Smooth muscle cell (in vitro differentiated cells): ENCODE data around the gene BRPF1. TPM values are rescaled to one million over a fixed set of nuclear protein-coding genes. Genes with fewer than 3 reads are reported as not detected.

Experiments used
- DNase-seq: peaks from one replicate; lab custom pipeline; 2025; ENCODE audit not compliant: unreplicated experiment; lab: John Stamatoyannopoulos, UW
- H2AFZ ChIP-seq: fragments of 200-600 bp; sonication (generic); 2 replicates; pipeline ENCODE4 v1.6.0; 2016; ENCODE audit warnings: antibody characterized with exemption, low read depth, mild to moderate bottlenecking
- H3F3A ChIP-seq: fragments of 200-600 bp; sonication (generic); 2 replicates; pipeline ENCODE4 v1.6.0; 2017; ENCODE audit warnings: antibody characterized with exemption, low read depth
- H3K27ac ChIP-seq: fragments of 200-600 bp; sonication (generic); 2 replicates; pipeline ENCODE4 v1.5.1; 2016; ENCODE audit warnings: low read depth, mild to moderate bottlenecking
- H3K27me3 ChIP-seq: fragments of 200-600 bp; sonication (generic); 2 replicates; pipeline ENCODE4 v1.6.1; 2016; ENCODE audit warnings: low read depth, mild to moderate bottlenecking
- H3K36me3 ChIP-seq: fragments of 200-600 bp; sonication (generic); 2 replicates; pipeline ENCODE4 v1.5.1; 2016; ENCODE audit warnings: low read depth
- H3K4me1 ChIP-seq: fragments of 200-600 bp; sonication (generic); 2 replicates; pipeline ENCODE4 v1.5.1; 2016; ENCODE audit warnings: low read depth
- H3K4me2 ChIP-seq: fragments of 200-600 bp; sonication (generic); 2 replicates; pipeline ENCODE4 v1.6.0; 2016; ENCODE audit warnings: mild to moderate bottlenecking
- H3K4me3 ChIP-seq: fragments of 200-600 bp; sonication (generic); 2 replicates; pipeline ENCODE4 v1.5.1; 2016; ENCODE audit warnings: mild to moderate bottlenecking
- H3K79me2 ChIP-seq: fragments of 200-600 bp; sonication (generic); 2 replicates; pipeline ENCODE4 v1.6.0; 2016; ENCODE audit warnings: low read depth, mild to moderate bottlenecking
- H3K9ac ChIP-seq: fragments of 200-600 bp; sonication (generic); 2 replicates; pipeline ENCODE4 v1.6.0; 2016; ENCODE audit warnings: low read depth
- H3K9me3 ChIP-seq: fragments of 200-600 bp; sonication (generic); replicated peaks from 2 replicates; pipeline ENCODE4 v1.5.1; 2016; ENCODE audit warnings: low read depth
- H4K20me1 ChIP-seq: fragments of 200-600 bp; sonication (generic); 2 replicates; pipeline ENCODE4 v1.6.0; 2016; ENCODE audit warnings: low read depth
- CTCF ChIP-seq: fragments of 200-600 bp; sonication (generic); IDR thresholded peaks from 2 replicates; pipeline ENCODE4 v1.5.1; 2017; ENCODE audit warnings: borderline replicate concordance, mild to moderate bottlenecking, antibody characterized with exemption; ENCODE audit not compliant: insufficient read depth, poor library complexity, severe bottlenecking
- WGBS: methylation state at CpG from one replicate; pipeline ENCODE4 v1.1.7; 2016; ENCODE audit warnings: low lambda C conversion rate; 5-methylcytosine and 5-hydroxymethylcytosine counted together
- polyA plus RNA-seq: library from polyadenylated mRNA; unstranded; fragments of >200 nt; fragmentation: Nextera tagmentation; extraction: Ambion mirVana; gene quantifications from 2 replicates; pipeline ENCODE4 v1.2.1, GENCODE V29; 2016
- total RNA-seq: library from RNA; depleted of rRNA; stranded (reverse); fragments of >200 nt; gene quantifications from 2 replicates; pipeline ENCODE4 v1.2.3, GENCODE V29; 2014

The BRPF1 gene
- total and polyA plus RNA-seq, 2 experiments from 2014 or later: 13.9 to 17.1 TPM

DNA sequence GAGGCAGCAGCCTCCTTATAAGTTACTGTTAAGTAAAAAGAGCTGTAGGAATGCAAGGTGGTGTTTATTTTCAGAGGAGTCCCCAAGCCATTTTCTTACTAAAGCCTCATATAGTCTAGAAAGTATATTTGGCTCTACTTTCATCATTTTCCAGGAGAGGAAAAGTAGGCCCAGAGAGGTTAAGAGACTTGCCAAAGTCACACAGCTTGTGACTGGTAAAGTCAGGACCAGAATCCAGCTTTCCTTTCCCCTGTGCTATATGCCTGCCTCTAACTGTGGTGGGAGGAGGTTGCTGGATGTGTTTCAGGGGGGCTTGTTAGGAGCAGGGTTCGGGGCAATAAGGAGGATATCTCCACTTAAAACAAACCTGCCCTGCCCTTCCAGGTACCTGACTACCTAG lies 11.0 kb downstream of the BRPF1 start:
- Histone ChIP-seq H3K9me3 (no peaks in the 10 kb centered on the region), H3K4me2 (no peak overlapping the region), H3K27me3 (no peaks in the 10 kb centered on the region), H3K79me2 (no peaks in the 10 kb centered on the region), H3K36me3 (peaks cover 4% of the 10 kb centered on the region), H3F3A (peaks cover 14% of the 10 kb centered on the region), H3K4me3 (no peak overlapping the region), H3K4me1 (no peaks in the 10 kb centered on the region), H2AFZ (no peak overlapping the region), H4K20me1 (peaks cover 5% of the 10 kb centered on the region), H3K9ac (no peak overlapping the region), H3K27ac (no peak overlapping the region)
- DNase-seq: no peak
- WGBS: 100% methylated on average over 1 of the region's 1 CpG
- TF ChIP-seq CTCF: no peak

DNA sequence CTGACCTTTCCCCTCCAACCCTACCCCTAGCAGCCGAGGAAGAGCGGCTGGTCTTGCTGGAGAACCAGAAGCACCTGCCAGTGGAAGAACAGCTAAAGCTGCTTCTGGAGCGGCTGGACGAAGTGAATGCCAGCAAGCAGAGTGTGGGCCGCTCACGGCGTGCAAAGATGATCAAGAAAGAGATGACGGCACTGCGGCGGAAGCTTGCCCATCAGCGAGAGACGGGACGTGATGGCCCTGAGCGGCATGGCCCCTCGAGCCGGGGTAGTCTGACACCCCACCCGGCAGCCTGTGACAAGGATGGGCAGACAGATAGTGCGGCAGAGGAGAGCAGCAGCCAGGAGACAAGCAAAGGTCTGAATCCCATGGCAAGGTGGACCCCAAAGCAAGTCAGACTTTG lies 12.0 kb downstream of the BRPF1 start:
- Histone ChIP-seq H3K27me3 (no peaks in the 10 kb centered on the region), H3K4me1 (no peaks in the 10 kb centered on the region), H3K79me2 (no peaks in the 10 kb centered on the region), H3F3A (peaks cover 21% of the 10 kb centered on the region), H3K9me3 (no peaks in the 10 kb centered on the region), H3K27ac (no peak overlapping the region), H3K4me2 (no peak overlapping the region), H3K36me3 (peaks cover 4% of the 10 kb centered on the region), H4K20me1 (no peaks in the 10 kb centered on the region), H2AFZ (no peak overlapping the region), H3K4me3 (no peak overlapping the region), H3K9ac (no peak overlapping the region)
- TF ChIP-seq CTCF: no peak
- 98% methylated on average over 18 of the region's 18 CpGs for WGBS
- no peak for DNase-seq

GRCh38 chr3:9744162-9744561 lies 12.6 kb downstream of the BRPF1 start:
- Histone ChIP-seq H3K36me3 (peaks cover 4% of the 10 kb centered on the region), H3K9me3 (no peaks in the 10 kb centered on the region), H3K4me1 (peaks cover 3% of the 10 kb centered on the region), H3F3A (peaks cover 26% of the 10 kb centered on the region), H3K9ac (no peak overlapping the region), H3K79me2 (no peaks in the 10 kb centered on the region), H2AFZ (no peak overlapping the region), H3K4me3 (no peak overlapping the region), H4K20me1 (no peaks in the 10 kb centered on the region), H3K27me3 (no peaks in the 10 kb centered on the region), H3K4me2 (no peak overlapping the region), H3K27ac (no peak overlapping the region)
- TF ChIP-seq CTCF: no peak
- 97% methylated on average over 13 of the region's 13 CpGs for WGBS
- DNase-seq: no peak

GRCh38 chr3:9745521-9745920 lies 14.0 kb downstream of the BRPF1 start:
- no peak overlapping the region for H3K4me3 ChIP-seq
- no peaks in the 10 kb centered on the region for H3K79me2 ChIP-seq
- no peak for TF ChIP-seq CTCF
- peaks cover 5% of the 10 kb centered on the region for H3K4me1 ChIP-seq
- H3K27ac ChIP-seq: peak overlapping the region; percentile 71
- H3K9me3 ChIP-seq: no peaks in the 10 kb centered on the region
- DNase-seq: no peak
- no peaks in the 10 kb centered on the region for H4K20me1 ChIP-seq
- no peak overlapping the region for H2AFZ ChIP-seq
- 93% methylated on average over 12 of the region's 12 CpGs for WGBS
- H3K27me3 ChIP-seq: no peaks in the 10 kb centered on the region
- peaks cover 28% of the 10 kb centered on the region for H3F3A ChIP-seq
- no peak overlapping the region for H3K4me2 ChIP-seq
- no peaks in the 10 kb centered on the region for H3K36me3 ChIP-seq
- no peak overlapping the region for H3K9ac ChIP-seq
